NB4 (cell line): ENCODE data around the gene P2RY8.

ENCODE experiments used
- MYC ChIP-seq: IDR thresholded peaks from 2 replicates; pipeline ENCODE4 v1.6.1; 2011; ENCODE audit warnings: low read depth, low read length
- POLR2A ChIP-seq: IDR thresholded peaks from 2 replicates; pipeline ENCODE4 v1.6.1; 2011; ENCODE audit warnings: mild to moderate bottlenecking; ENCODE audit not compliant: insufficient read length; ENCODE audit errors: extremely low read depth
- TF ChIP-seq, protein P1 (sequence below): IDR thresholded peaks from one replicate; pipeline ENCODE4 v1.5.1; 2012; ENCODE audit warnings: low read depth, low read length
- TF ChIP-seq, protein P2 (sequence below): IDR thresholded peaks from 2 replicates; pipeline ENCODE4 v1.6.1; 2011; ENCODE audit warnings: low read depth, low read length

DNA sequence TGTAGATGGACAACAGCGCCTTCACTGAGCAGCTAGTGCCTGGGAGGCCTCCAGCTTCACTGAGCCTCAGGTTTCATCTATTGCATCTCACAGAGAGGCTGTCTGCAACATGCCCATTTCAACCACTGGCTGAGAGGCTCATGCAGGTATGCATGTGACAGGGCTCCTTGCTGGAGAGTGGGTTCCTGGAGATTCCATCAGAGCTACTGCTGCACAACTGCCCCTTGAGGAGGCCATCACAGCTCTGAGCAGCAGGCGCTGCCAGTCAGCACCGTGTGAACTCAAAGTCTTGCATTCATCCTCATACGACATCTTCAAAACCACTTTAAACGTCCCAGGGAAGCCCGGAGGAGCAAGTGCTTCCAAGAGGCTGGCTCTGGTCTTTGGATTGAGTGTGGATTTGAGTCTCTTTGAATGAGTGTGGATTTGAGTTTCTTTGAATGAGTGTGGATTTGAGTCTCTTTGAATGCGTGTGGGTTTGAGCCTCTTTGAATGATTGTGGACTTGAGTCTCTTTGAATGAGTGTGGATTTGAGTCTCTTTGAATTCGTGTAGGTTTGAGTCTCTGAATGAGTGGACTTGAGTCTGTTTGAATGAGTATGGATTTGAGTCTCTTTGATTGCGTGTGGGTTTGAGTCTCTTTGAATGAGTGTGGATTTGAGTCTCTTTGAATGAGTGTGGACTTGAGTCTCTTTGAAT lies 8.7 kb downstream of the P2RY8 start:
- TF ChIP-seq, protein P1, sequence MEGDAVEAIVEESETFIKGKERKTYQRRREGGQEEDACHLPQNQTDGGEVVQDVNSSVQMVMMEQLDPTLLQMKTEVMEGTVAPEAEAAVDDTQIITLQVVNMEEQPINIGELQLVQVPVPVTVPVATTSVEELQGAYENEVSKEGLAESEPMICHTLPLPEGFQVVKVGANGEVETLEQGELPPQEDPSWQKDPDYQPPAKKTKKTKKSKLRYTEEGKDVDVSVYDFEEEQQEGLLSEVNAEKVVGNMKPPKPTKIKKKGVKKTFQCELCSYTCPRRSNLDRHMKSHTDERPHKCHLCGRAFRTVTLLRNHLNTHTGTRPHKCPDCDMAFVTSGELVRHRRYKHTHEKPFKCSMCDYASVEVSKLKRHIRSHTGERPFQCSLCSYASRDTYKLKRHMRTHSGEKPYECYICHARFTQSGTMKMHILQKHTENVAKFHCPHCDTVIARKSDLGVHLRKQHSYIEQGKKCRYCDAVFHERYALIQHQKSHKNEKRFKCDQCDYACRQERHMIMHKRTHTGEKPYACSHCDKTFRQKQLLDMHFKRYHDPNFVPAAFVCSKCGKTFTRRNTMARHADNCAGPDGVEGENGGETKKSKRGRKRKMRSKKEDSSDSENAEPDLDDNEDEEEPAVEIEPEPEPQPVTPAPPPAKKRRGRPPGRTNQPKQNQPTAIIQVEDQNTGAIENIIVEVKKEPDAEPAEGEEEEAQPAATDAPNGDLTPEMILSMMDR = no peak
- TF ChIP-seq, protein P2, sequence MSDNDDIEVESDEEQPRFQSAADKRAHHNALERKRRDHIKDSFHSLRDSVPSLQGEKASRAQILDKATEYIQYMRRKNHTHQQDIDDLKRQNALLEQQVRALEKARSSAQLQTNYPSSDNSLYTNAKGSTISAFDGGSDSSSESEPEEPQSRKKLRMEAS = no peak
- TF ChIP-seq MYC = no peak
- no peak for TF ChIP-seq POLR2A
